CD14-positive monocyte (primary cell): ENCODE data around the gene FAM83G. TPM values are rescaled to one million over a fixed set of nuclear protein-coding genes. Genes with fewer than 3 reads are reported as not detected.
A peak's percentile ranks its signal among the peaks of the same experiment; 100 is the strongest.

Experiments
- DNase-seq, 3 donors: peaks; one replicate each; pipeline ENCODE4 v3.0.0-alpha.2; 2011 to 2022
- H2AFZ ChIP-seq: 2 replicates; pipeline ENCODE4 v1.6.0; 2012; ENCODE audit warnings: mild to moderate bottlenecking, low read depth, low read length, inconsistent platforms; ENCODE audit not compliant: insufficient read depth, poor library complexity, severe bottlenecking
- H3K27ac ChIP-seq, 2 donors: 1 replicate in 1 of 2; 2 replicates in 1 of 2; pipeline ENCODE4 v1.5.1; 2012 to 2013; ENCODE audit warnings: low read length in 2 of 2, control low read depth in 1 of 2, inconsistent platforms in 1 of 2, low read depth in 1 of 2, mild to moderate bottlenecking in 1 of 2
- H3K27me3 ChIP-seq, 2 donors: one replicate each; pipeline versions ENCODE4 v1.6.0 to v1.6.1; 2011 to 2013; ENCODE audit warnings: low read length in 2 of 2; ENCODE audit not compliant: control insufficient read depth in 2 of 2, insufficient read depth in 2 of 2
- H3K36me3 ChIP-seq, 2 donors: replicated peaks in 1 of 2; 1 replicate in 1 of 2; 2 replicates in 1 of 2; pipeline versions ENCODE4 v1.5.1 to v1.6.1; 2012 to 2013; ENCODE audit warnings: low read length in 2 of 2, control low read depth in 1 of 2, inconsistent platforms in 1 of 2, mild to moderate bottlenecking in 1 of 2; ENCODE audit not compliant: insufficient read depth in 2 of 2, control insufficient read depth in 1 of 2
- H3K4me1 ChIP-seq, 2 donors: 1 replicate in 1 of 2; 2 replicates in 1 of 2; pipeline versions ENCODE4 v1.5.1 to v1.6.1; 2012 to 2013; ENCODE audit warnings: low read length in 2 of 2, control low read depth in 1 of 2, inconsistent platforms in 1 of 2, mild to moderate bottlenecking in 1 of 2, moderate library complexity in 1 of 2; ENCODE audit not compliant: insufficient read depth in 2 of 2, control insufficient read depth in 1 of 2
- H3K4me2 ChIP-seq: replicated peaks from 2 replicates; pipeline ENCODE3; 2012; ENCODE audit warnings: low read length, moderate library complexity, mild to moderate bottlenecking; ENCODE audit not compliant: poor library complexity, severe bottlenecking; ENCODE audit errors: extremely low read depth
- H3K4me3 ChIP-seq, 3 experiments: fragments of 200-600 bp in 1 of 3; sonication (generic) in 1 of 3; replicated peaks in 1 of 3; 1 replicate in 2 of 3; 2 replicates in 1 of 3; pipeline ENCODE4 v1.5.1; 2011 to 2013; ENCODE audit warnings: low read length in 3 of 3, mild to moderate bottlenecking in 3 of 3, control low read depth in 2 of 3, low read depth in 2 of 3, inconsistent platforms in 1 of 3, moderate library complexity in 1 of 3
- H3K79me2 ChIP-seq: 2 replicates; pipeline ENCODE4 v1.6.0; 2012; ENCODE audit warnings: mild to moderate bottlenecking, control low read depth, inconsistent platforms, low read length, moderate library complexity; ENCODE audit not compliant: insufficient read depth
- H3K9ac ChIP-seq: 2 replicates; pipeline ENCODE4 v1.6.0; 2017; ENCODE audit warnings: low read length, mild to moderate bottlenecking; ENCODE audit not compliant: insufficient read depth, poor library complexity, severe bottlenecking
- H3K9me3 ChIP-seq, 2 donors: replicated peaks in 1 of 2; 1 replicate in 1 of 2; 2 replicates in 1 of 2; pipeline versions ENCODE4 v1.5.1 to v1.6.1; 2012 to 2013; ENCODE audit warnings: low read length in 2 of 2, control low read depth in 1 of 2; ENCODE audit not compliant: control insufficient read depth in 1 of 2, insufficient read depth in 1 of 2
- H4K20me1 ChIP-seq: 2 replicates; pipeline ENCODE4 v1.6.0; 2012; ENCODE audit warnings: mild to moderate bottlenecking, low read length, control low read depth, moderate library complexity; ENCODE audit not compliant: insufficient read depth
- H3K27ac Mint-ChIP-seq, 7 donors: one replicate each; pipeline ENCODE4 v1.8.0; 2020; ENCODE audit warnings: mild to moderate bottlenecking in 7 of 7, mixed read lengths in 7 of 7, moderate library complexity in 6 of 7, inconsistent platforms in 2 of 7
- H3K27me3 Mint-ChIP-seq, 3 donors: one replicate each; pipeline ENCODE4 v1.8.0; 2021 to 2022; ENCODE audit warnings: low read depth in 3 of 3, mild to moderate bottlenecking in 3 of 3, mixed read lengths in 3 of 3, moderate library complexity in 3 of 3, inconsistent platforms in 1 of 3
- H3K36me3 Mint-ChIP-seq, 2 donors: one replicate each; pipeline ENCODE4 v1.8.0; 2020; ENCODE audit warnings: mixed read lengths in 2 of 2, inconsistent platforms in 1 of 2, mild to moderate bottlenecking in 1 of 2
- H3K4me1 Mint-ChIP-seq: one replicate; pipeline ENCODE4 v1.8.0; 2020; ENCODE audit warnings: mild to moderate bottlenecking, mixed read lengths
- H3K4me3 Mint-ChIP-seq, 2 donors: one replicate each; pipeline ENCODE4 v1.8.0; 2020; ENCODE audit warnings: mild to moderate bottlenecking in 2 of 2, mixed read lengths in 2 of 2, moderate library complexity in 1 of 2
- H3K9me3 Mint-ChIP-seq, 7 donors: one replicate each; pipeline ENCODE4 v1.8.0; 2020 to 2022; ENCODE audit warnings: mixed read lengths in 7 of 7, mild to moderate bottlenecking in 6 of 7, moderate library complexity in 6 of 7, inconsistent platforms in 2 of 7
- WGBS: methylation state at CpG from one replicate; pipeline ENCODE4 v1.1.5; 2013; ENCODE audit warnings: missing lambda C conversion rate; ENCODE audit not compliant: insufficient coverage; 5-methylcytosine and 5-hydroxymethylcytosine counted together
- intact Hi-C, 2 donors: fragments of 100-400 bp; cut with micrococcal nuclease; formaldehyde crosslinking; loops; one replicate each; pipeline versions ENCODE4 v1.15.0 to v1.15.1; 2023
- polyA plus RNA-seq, 3 donors: library from polyadenylated mRNA; depleted of rRNA in 1 of 3; unstranded in 2 of 3; stranded (reverse) in 1 of 3; fragments of 300-500 nt in 2 of 3; fragments of >200 nt in 1 of 3; fragmentation: Illumina TruSeq in 2 of 3; gene quantifications; 1 replicate in 2 of 3; 2 replicates in 1 of 3; pipeline ENCODE4 v1.2.3, GENCODE V29; 2012 to 2021
- TF ChIP-seq, protein P1 (sequence below): fragments of 200-600 bp; IDR thresholded peaks from one replicate; pipeline ENCODE4 v1.8.0; 2022; ENCODE audit warnings: antibody characterized with exemption, mild to moderate bottlenecking

The FAM83G gene
- polyA plus RNA-seq, 3 donors = 0.04 to 0.17 (median 0.08) TPM

DNA sequence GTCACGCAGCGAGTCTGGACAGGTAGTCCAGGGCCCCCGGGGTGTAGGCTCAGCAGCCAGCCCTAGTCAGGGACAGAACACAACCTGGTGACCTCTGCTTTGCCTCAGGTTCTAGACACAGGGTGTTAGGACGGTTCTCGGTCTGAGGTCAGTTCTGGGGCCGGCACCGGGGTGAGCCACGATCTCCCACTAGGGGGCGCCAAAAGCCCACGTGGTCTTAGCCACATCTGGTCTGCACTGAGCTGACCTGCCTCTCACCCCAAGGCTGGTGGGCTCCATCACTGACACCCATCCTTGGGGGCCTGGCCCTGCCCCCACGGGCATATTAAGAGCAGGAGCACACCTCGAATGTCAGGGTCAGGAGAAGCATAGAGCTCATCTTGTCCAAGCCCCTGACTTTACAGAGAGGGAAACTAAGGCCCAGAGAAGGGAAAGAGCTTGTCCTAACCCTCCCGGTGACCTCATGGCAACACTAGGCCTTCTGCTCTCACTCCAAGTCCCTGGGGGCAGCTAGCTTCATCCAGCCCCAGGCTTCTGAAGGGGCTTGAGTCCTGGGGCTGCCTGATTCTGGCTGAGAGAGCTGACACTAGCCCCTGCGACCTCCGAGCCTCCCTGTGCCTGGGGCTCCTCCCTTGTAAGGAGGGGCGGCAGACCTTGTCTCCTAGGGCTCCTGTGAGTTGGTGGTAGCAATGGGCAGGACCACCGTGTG lies 43.6 kb downstream of the FAM83G start:
- WGBS = 41% methylated on average over 17 of the region's 17 CpGs
- no peaks in the 10 kb centered on the region for H3K36me3 ChIP-seq
- H3K9ac ChIP-seq = no peak overlapping the region
- H3K9me3 ChIP-seq = no peaks in the 10 kb centered on the region
- TF ChIP-seq, protein P1, sequence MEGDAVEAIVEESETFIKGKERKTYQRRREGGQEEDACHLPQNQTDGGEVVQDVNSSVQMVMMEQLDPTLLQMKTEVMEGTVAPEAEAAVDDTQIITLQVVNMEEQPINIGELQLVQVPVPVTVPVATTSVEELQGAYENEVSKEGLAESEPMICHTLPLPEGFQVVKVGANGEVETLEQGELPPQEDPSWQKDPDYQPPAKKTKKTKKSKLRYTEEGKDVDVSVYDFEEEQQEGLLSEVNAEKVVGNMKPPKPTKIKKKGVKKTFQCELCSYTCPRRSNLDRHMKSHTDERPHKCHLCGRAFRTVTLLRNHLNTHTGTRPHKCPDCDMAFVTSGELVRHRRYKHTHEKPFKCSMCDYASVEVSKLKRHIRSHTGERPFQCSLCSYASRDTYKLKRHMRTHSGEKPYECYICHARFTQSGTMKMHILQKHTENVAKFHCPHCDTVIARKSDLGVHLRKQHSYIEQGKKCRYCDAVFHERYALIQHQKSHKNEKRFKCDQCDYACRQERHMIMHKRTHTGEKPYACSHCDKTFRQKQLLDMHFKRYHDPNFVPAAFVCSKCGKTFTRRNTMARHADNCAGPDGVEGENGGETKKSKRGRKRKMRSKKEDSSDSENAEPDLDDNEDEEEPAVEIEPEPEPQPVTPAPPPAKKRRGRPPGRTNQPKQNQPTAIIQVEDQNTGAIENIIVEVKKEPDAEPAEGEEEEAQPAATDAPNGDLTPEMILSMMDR = peak; percentile 91
- no peak overlapping the region for H2AFZ ChIP-seq
- no peaks in the 10 kb centered on the region for H3K27me3 ChIP-seq
- no peak overlapping the region for H3K27ac Mint-ChIP-seq
- H3K27me3 Mint-ChIP-seq = peaks cover 2 to 5% (median 4%) of the 10 kb centered on the region in 3 donors
- no peaks in the 10 kb centered on the region for H3K4me1 ChIP-seq
- peaks cover 2% of the 10 kb centered on the region for H3K4me1 Mint-ChIP-seq
- no peaks in the 10 kb centered on the region for H3K79me2 ChIP-seq
- no peak overlapping the region for H3K4me2 ChIP-seq
- no peak overlapping the region for H3K27ac ChIP-seq
- peak; percentile 61 to 78 (median 76) for DNase-seq
- no peaks in the 10 kb centered on the region for H3K36me3 Mint-ChIP-seq
- H3K4me3 Mint-ChIP-seq = peak overlapping the region in 1 of 2 donors; percentile 4
- no peaks in the 10 kb centered on the region for H4K20me1 ChIP-seq
- H3K4me3 ChIP-seq = no peak overlapping the region
- intact Hi-C loops = no loop called here
- H3K9me3 Mint-ChIP-seq = no peaks in the 10 kb centered on the region

DNA sequence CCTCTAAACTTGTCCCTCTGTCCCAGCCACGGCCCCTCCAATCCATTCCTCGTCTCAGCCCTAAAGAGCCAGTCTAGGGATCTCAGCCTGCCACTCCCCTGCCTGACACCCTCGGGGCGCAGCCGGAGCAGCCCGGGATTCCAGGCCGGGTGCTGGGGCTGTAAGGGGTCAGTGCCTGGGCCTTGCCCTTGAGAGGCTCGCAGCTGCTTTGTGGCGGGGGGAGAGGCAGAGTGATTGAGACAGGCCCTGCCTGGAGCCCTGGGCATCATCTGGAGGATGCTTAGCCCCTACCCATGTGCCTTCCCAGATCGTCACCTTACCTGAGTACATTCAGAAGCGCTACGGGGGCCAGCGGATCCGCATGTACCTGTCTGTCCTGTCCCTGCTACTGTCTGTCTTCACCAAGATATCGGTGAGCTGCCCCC lies 44.3 kb downstream of the FAM83G start:
- no peak overlapping the region for H3K4me3 Mint-ChIP-seq
- peaks cover 2 to 5% (median 4%) of the 10 kb centered on the region in 3 donors for H3K27me3 Mint-ChIP-seq
- H3K4me3 ChIP-seq = no peak overlapping the region

More for the DNA sequence above, 44.3 kb downstream of the FAM83G start:
- Histone ChIP-seq H3K4me1 (no peaks in the 10 kb centered on the region), H3K79me2 (no peaks in the 10 kb centered on the region), H3K27me3 (no peaks in the 10 kb centered on the region), H3K27ac (no peak overlapping the region), H3K4me2 (no peak overlapping the region), H3K9ac (no peak overlapping the region), H3K36me3 (no peaks in the 10 kb centered on the region), H2AFZ (no peak overlapping the region), H3K9me3 (no peaks in the 10 kb centered on the region), H4K20me1 (no peaks in the 10 kb centered on the region)
- H3K36me3 Mint-ChIP-seq = no peaks in the 10 kb centered on the region
- H3K4me1 Mint-ChIP-seq = peaks cover 4% of the 10 kb centered on the region
- TF ChIP-seq, protein P1 = no peak
- intact Hi-C loops = no loop called here
- DNase-seq = no peak
- H3K9me3 Mint-ChIP-seq = no peaks in the 10 kb centered on the region
- WGBS = 94% methylated on average over 15 of the region's 15 CpGs
- H3K27ac Mint-ChIP-seq = no peak overlapping the region
